WTC11 (cell line): ENCODE measurements around the gene SPRED1. TPM values are rescaled to one million over a fixed set of nuclear protein-coding genes. Genes with fewer than 3 reads are reported as not detected.

Experiments
- ATAC-seq: fragments of 200-7000 bp; cut with Tn5 transposase; 2 replicates; pipeline ENCODE4 v1.10.0; 2021; ENCODE audit warnings: mild to moderate bottlenecking, moderate library complexity
- CTCF ChIA-PET: fragments of 300-600 bp; sonication (Branson Sonifier 250); formaldehyde crosslinking; loops from one replicate; lab custom pipeline; 2021; ENCODE audit warnings: antibody characterized with exemption; lab: Charles Lee
- POLR2A ChIA-PET: fragments of 350-600 bp; sonication (Branson Sonifier 250); formaldehyde crosslinking; loops from one replicate; lab custom pipeline; 2021; ENCODE audit warnings: antibody characterized with exemption; lab: Charles Lee
- DNase-seq: peaks from one replicate; pipeline ENCODE4 v3.0.0; 2021; ENCODE audit warnings: low spot score
- H3K27ac Mint-ChIP-seq: 2 replicates; pipeline ENCODE4 v1.8.0; 2021; ENCODE audit warnings: mixed read lengths
- H3K27me3 Mint-ChIP-seq: 2 replicates; pipeline ENCODE4 v1.8.0; 2021; ENCODE audit warnings: low read depth, mild to moderate bottlenecking, moderate library complexity, mixed read lengths
- H3K36me3 Mint-ChIP-seq: 2 replicates; pipeline ENCODE4 v1.8.0; 2021; ENCODE audit warnings: mixed read lengths
- H3K4me1 Mint-ChIP-seq: 2 replicates; pipeline ENCODE4 v1.8.0; 2022; ENCODE audit warnings: mixed read lengths
- H3K4me3 Mint-ChIP-seq: 2 replicates; pipeline ENCODE4 v1.8.0; 2021; ENCODE audit warnings: mild to moderate bottlenecking, moderate library complexity, mixed read lengths
- H3K9me3 Mint-ChIP-seq: 2 replicates; pipeline ENCODE4 v1.8.0; 2021; ENCODE audit warnings: mixed read lengths
- CREM ChIP-seq: sonication (generic); formaldehyde crosslinking; IDR thresholded peaks from 2 replicates; pipeline ENCODE4 v1.8.1; 2022; ENCODE audit warnings: mild to moderate bottlenecking, missing genetic modification reagents, moderate library complexity
- ESRRA ChIP-seq: sonication (generic); formaldehyde crosslinking; IDR thresholded peaks from 2 replicates; pipeline ENCODE4 v1.8.1; 2022; ENCODE audit warnings: mild to moderate bottlenecking, missing genetic modification reagents, borderline replicate concordance
- FOXP1 ChIP-seq: sonication (generic); formaldehyde crosslinking; IDR thresholded peaks from 2 replicates; pipeline ENCODE4 v1.8.0; 2022; ENCODE audit warnings: missing genetic modification reagents, mild to moderate bottlenecking, moderate library complexity, borderline replicate concordance
- MXD4 ChIP-seq: fragments of 250-450 bp; sonication (Bioruptor Pico); IDR thresholded peaks from 2 replicates; pipeline ENCODE4 v1.8.0; 2021; ENCODE audit warnings: mild to moderate bottlenecking, moderate library complexity, borderline replicate concordance
- NR1H2 ChIP-seq: sonication (generic); formaldehyde crosslinking; IDR thresholded peaks from 2 replicates; pipeline ENCODE4 v1.9.0; 2021; ENCODE audit warnings: mild to moderate bottlenecking, moderate library complexity, missing genetic modification reagents
- SP1 ChIP-seq: sonication (generic); formaldehyde crosslinking; conservative IDR thresholded peaks from 2 replicates; pipeline ENCODE4 v1.8.1; 2022; ENCODE audit warnings: missing genetic modification reagents
- TEAD4 ChIP-seq: sonication (generic); formaldehyde crosslinking; IDR thresholded peaks from 2 replicates; pipeline ENCODE4 v1.8.0; 2022; ENCODE audit warnings: mild to moderate bottlenecking, missing genetic modification reagents
- ZNF121 ChIP-seq: sonication (generic); formaldehyde crosslinking; IDR thresholded peaks from 2 replicates; pipeline ENCODE4 v1.8.0; 2023; ENCODE audit warnings: missing genetic modification reagents
- ZNF138 ChIP-seq: sonication (generic); formaldehyde crosslinking; conservative IDR thresholded peaks from 2 replicates; pipeline ENCODE4 v1.8.1; 2022; ENCODE audit warnings: mild to moderate bottlenecking, moderate library complexity, missing genetic modification reagents
- ZNF219 ChIP-seq: sonication (generic); formaldehyde crosslinking; IDR thresholded peaks from 2 replicates; pipeline ENCODE4 v1.8.0; 2023; ENCODE audit warnings: missing genetic modification reagents, mild to moderate bottlenecking, borderline replicate concordance
- ZNF396 ChIP-seq: fragments of 250-450 bp; sonication (Bioruptor Pico); IDR thresholded peaks from 2 replicates; pipeline ENCODE4 v1.8.0; 2021; ENCODE audit warnings: mild to moderate bottlenecking, moderate library complexity, borderline replicate concordance
- ZNF423 ChIP-seq: fragments of 250-450 bp; sonication (Bioruptor Pico); IDR thresholded peaks from 2 replicates; pipeline ENCODE4 v2.1.2; 2022; ENCODE audit warnings: mild to moderate bottlenecking, moderate library complexity
- ZNF671 ChIP-seq: fragments of 250-450 bp; sonication (Bioruptor Pico); IDR thresholded peaks from 2 replicates; pipeline ENCODE4 v1.8.0; 2021; ENCODE audit warnings: mild to moderate bottlenecking
- total RNA-seq: library from RNA; stranded (reverse); gene quantifications from 3 replicates; pipeline ENCODE4 v1.2.3, GENCODE V29; 2021
- TF ChIP-seq, protein P1 (sequence below): sonication (generic); formaldehyde crosslinking; IDR thresholded peaks from 2 replicates; pipeline ENCODE4 v1.8.1; 2023; ENCODE audit warnings: mild to moderate bottlenecking, missing genetic modification reagents, moderate library complexity
- TF ChIP-seq, protein P2 (sequence below): fragments of 250-450 bp; sonication (Bioruptor Pico); IDR thresholded peaks from 2 replicates; pipeline ENCODE4 v1.8.0; 2021; ENCODE audit warnings: mild to moderate bottlenecking
- TF ChIP-seq, protein P3 (sequence below): sonication (generic); formaldehyde crosslinking; IDR thresholded peaks from 2 replicates; pipeline ENCODE4 v1.8.1; 2022; ENCODE audit warnings: missing genetic modification reagents, borderline replicate concordance
- TF ChIP-seq, protein P4 (sequence below): sonication (generic); formaldehyde crosslinking; IDR thresholded peaks from 2 replicates; pipeline ENCODE4 v1.8.1; 2023; ENCODE audit warnings: mild to moderate bottlenecking, missing genetic modification reagents
- TF ChIP-seq, protein P5 (sequence below): fragments of 250-450 bp; sonication (Bioruptor Pico); IDR thresholded peaks from 2 replicates; pipeline ENCODE4 v2.1.2; 2022; ENCODE audit warnings: mild to moderate bottlenecking, moderate library complexity
- TF ChIP-seq, protein P6 (sequence below): fragments of 250-450 bp; sonication (Bioruptor Pico); IDR thresholded peaks from 2 replicates; pipeline ENCODE4 v1.9.0; 2021; ENCODE audit warnings: moderate library complexity, mild to moderate bottlenecking, inconsistent platforms, borderline replicate concordance
- TF ChIP-seq, protein P7 (sequence below): sonication (generic); formaldehyde crosslinking; IDR thresholded peaks from 2 replicates; pipeline ENCODE4 v1.8.1; 2022; ENCODE audit warnings: low read depth, mild to moderate bottlenecking, moderate library complexity, missing genetic modification reagents, borderline replicate concordance

SPRED1 gene
- total RNA-seq, 1 experiment from 2014 or later, result 35.9 TPM

DNA sequence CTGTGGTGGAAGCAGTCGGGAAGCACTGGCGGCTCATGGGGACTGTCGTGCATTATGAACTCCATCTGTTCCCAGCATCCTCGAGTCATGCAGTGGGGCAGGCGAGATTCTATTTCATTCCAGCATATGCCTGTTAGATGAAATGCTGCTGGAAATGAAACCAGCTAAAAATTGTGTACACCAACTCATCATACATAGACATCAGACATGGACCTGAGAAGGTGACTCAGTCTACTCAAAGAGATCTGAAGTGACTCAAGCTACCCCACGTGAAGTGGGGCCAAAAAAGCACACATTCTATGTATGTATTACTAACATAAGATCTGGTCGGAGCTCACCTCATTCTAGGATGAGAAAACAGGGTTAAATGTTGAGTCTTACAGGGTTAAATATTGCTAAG is 153.8 kb downstream of the SPRED1 start:
- no peak for DNase-seq
- H3K4me1 Mint-ChIP-seq, result peaks cover 2% of the 10 kb centered on the region; the same call in 1 of the 2 replicates
- CTCF ChIA-PET, result no interaction called here

More for the DNA sequence above, 153.8 kb downstream of the SPRED1 start:
- no peaks in the 10 kb centered on the region for H3K27me3 Mint-ChIP-seq
- peaks cover 20% of the 10 kb centered on the region for H3K9me3 Mint-ChIP-seq
- TF ChIP-seq, protein P1, sequence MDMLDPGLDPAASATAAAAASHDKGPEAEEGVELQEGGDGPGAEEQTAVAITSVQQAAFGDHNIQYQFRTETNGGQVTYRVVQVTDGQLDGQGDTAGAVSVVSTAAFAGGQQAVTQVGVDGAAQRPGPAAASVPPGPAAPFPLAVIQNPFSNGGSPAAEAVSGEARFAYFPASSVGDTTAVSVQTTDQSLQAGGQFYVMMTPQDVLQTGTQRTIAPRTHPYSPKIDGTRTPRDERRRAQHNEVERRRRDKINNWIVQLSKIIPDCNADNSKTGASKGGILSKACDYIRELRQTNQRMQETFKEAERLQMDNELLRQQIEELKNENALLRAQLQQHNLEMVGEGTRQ (CRISPR knock-in tag), result no peak
- no peak for TF ChIP-seq ZNF396 (CRISPR knock-in tag)
- TF ChIP-seq FOXP1 (CRISPR knock-in tag), result no peak
- TF ChIP-seq, protein P2, sequence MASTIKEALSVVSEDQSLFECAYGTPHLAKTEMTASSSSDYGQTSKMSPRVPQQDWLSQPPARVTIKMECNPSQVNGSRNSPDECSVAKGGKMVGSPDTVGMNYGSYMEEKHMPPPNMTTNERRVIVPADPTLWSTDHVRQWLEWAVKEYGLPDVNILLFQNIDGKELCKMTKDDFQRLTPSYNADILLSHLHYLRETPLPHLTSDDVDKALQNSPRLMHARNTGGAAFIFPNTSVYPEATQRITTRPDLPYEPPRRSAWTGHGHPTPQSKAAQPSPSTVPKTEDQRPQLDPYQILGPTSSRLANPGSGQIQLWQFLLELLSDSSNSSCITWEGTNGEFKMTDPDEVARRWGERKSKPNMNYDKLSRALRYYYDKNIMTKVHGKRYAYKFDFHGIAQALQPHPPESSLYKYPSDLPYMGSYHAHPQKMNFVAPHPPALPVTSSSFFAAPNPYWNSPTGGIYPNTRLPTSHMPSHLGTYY, result no peak
- TF ChIP-seq, protein P3, sequence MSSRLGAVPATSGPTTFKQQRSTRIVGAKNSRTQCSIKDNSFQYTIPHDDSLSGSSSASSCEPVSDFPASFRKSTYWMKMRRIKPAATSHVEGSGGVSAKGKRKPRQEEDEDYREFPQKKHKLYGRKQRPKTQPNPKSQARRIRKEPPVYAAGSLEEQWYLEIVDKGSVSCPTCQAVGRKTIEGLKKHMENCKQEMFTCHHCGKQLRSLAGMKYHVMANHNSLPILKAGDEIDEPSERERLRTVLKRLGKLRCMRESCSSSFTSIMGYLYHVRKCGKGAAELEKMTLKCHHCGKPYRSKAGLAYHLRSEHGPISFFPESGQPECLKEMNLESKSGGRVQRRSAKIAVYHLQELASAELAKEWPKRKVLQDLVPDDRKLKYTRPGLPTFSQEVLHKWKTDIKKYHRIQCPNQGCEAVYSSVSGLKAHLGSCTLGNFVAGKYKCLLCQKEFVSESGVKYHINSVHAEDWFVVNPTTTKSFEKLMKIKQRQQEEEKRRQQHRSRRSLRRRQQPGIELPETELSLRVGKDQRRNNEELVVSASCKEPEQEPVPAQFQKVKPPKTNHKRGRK (CRISPR knock-in tag), result no peak
- TF ChIP-seq, protein P4, sequence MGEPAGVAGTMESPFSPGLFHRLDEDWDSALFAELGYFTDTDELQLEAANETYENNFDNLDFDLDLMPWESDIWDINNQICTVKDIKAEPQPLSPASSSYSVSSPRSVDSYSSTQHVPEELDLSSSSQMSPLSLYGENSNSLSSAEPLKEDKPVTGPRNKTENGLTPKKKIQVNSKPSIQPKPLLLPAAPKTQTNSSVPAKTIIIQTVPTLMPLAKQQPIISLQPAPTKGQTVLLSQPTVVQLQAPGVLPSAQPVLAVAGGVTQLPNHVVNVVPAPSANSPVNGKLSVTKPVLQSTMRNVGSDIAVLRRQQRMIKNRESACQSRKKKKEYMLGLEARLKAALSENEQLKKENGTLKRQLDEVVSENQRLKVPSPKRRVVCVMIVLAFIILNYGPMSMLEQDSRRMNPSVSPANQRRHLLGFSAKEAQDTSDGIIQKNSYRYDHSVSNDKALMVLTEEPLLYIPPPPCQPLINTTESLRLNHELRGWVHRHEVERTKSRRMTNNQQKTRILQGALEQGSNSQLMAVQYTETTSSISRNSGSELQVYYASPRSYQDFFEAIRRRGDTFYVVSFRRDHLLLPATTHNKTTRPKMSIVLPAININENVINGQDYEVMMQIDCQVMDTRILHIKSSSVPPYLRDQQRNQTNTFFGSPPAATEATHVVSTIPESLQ (CRISPR knock-in tag), result no peak
- TF ChIP-seq ZNF138, result no peak
- no peak for TF ChIP-seq CREM (CRISPR knock-in tag)
- no peak for TF ChIP-seq ESRRA (CRISPR knock-in tag)
- TF ChIP-seq ZNF219 (CRISPR knock-in tag), result no peak
- TF ChIP-seq, protein P5, sequence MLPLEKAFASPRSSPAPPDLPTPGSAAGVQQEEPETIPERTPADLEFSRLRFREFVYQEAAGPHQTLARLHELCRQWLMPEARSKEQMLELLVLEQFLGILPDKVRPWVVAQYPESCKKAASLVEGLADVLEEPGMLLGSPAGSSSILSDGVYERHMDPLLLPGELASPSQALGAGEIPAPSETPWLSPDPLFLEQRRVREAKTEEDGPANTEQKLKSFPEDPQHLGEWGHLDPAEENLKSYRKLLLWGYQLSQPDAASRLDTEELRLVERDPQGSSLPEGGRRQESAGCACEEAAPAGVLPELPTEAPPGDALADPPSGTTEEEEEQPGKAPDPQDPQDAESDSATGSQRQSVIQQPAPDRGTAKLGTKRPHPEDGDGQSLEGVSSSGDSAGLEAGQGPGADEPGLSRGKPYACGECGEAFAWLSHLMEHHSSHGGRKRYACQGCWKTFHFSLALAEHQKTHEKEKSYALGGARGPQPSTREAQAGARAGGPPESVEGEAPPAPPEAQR (CRISPR knock-in tag), result no peak
- TF ChIP-seq, protein P6, sequence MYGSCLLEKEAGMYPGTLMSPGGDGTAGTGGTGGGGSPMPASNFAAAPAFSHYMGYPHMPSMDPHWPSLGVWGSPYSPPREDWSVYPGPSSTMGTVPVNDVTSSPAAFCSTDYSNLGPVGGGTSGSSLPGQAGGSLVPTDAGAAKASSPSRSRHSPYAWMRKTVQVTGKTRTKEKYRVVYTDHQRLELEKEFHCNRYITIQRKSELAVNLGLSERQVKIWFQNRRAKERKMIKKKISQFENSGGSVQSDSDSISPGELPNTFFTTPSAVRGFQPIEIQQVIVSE (CRISPR knock-in tag), result no peak
- no peak for TF ChIP-seq TEAD4 (CRISPR knock-in tag)
- no peak for TF ChIP-seq ZNF121 (CRISPR knock-in tag)
- no peak for TF ChIP-seq SP1 (CRISPR knock-in tag)
- TF ChIP-seq MXD4, result no peak
- TF ChIP-seq, protein P7, sequence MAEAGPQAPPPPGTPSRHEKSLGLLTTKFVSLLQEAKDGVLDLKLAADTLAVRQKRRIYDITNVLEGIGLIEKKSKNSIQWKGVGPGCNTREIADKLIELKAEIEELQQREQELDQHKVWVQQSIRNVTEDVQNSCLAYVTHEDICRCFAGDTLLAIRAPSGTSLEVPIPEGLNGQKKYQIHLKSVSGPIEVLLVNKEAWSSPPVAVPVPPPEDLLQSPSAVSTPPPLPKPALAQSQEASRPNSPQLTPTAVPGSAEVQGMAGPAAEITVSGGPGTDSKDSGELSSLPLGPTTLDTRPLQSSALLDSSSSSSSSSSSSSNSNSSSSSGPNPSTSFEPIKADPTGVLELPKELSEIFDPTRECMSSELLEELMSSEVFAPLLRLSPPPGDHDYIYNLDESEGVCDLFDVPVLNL (CRISPR knock-in tag), result no peak
- TF ChIP-seq ZNF671 (CRISPR knock-in tag), result no peak
- TF ChIP-seq NR1H2 (CRISPR knock-in tag), result no peak
- TF ChIP-seq ZNF423 (CRISPR knock-in tag), result no peak
- H3K4me3 Mint-ChIP-seq, result no peak overlapping the region
- POLR2A ChIA-PET, result no interaction called here
- no peak for ATAC-seq
- no peak overlapping the region for H3K27ac Mint-ChIP-seq
- peaks cover 7% of the 10 kb centered on the region; the same call in 1 of the 2 replicates for H3K36me3 Mint-ChIP-seq

Other genes starting within 250 kb of the SPRED1 start
- 38.1 to 46.6 TPM (median 38.5 TPM) in 3 replicates for gene FAM98B, start 201.3 kb downstream of the SPRED1 start, total RNA-seq